ENCODE measurements around the gene ST7. TPM values are rescaled to one million over a fixed set of nuclear protein-coding genes. Genes with fewer than 3 reads are reported as not detected.

The ST7 gene
- total RNA-seq, 1 experiment from 2014 or later, result 38.2 TPM

DNA sequence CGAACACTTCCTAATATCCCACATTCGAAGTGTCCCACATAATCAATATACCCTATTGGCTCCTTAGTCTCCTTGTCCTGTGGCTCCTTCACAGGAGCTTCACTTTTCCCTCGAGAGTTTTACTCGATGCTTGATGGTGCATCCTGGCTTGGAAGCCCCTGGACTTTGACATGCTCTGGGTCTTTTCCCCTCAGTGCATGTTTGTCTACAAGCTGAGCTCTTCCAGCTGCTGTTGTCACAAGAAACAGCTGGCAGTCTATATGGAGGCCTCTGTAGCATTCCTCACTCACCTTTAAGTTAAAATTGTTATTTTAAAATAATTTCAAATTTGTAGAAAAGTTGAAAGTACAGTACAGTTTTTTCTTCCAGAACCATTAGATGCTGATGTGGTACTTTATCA, 27.1 kb downstream of the ST7 start:
- no peak overlapping the region for H3K27ac Mint-ChIP-seq (ENCODE audit: unreplicated experiment)
- no peak overlapping the region for H3K4me3 ChIP-seq (ENCODE audit: low read depth, low read length)
- no peak for TF ChIP-seq CTCF (IDR thresholded peaks at IDR 0.05; ENCODE audit: insufficient read depth in 1 of 2, low read depth in 1 of 2, low read length in 1 of 2, severe bottlenecking in 1 of 2, unreplicated experiment in 1 of 2)
- no peaks in the 10 kb centered on the region for H3K36me3 Mint-ChIP-seq (ENCODE audit: insufficient read depth, unreplicated experiment)
- CTCF ChIA-PET, result no interaction called here
- no peaks in the 10 kb centered on the region for H3K9me3 ChIP-seq
- intact Hi-C loops (cut with micrococcal nuclease; ENCODE audit: unreplicated experiment), result no loop called here
- no peaks in the 10 kb centered on the region for H3K4me1 Mint-ChIP-seq (ENCODE audit: low read depth, unreplicated experiment)
- DNase-seq, result no peak
- no peaks in the 10 kb centered on the region for H3K27me3 Mint-ChIP-seq (ENCODE audit: insufficient read depth, unreplicated experiment)
- BruUV-seq (replicated peaks), result no TSS peak
- no peak overlapping the region for H3K4me3 Mint-ChIP-seq (ENCODE audit: unreplicated experiment)
- peaks cover 3% of the 10 kb centered on the region; the same call in 1 of the 2 replicates for H3K4me1 ChIP-seq
- H3K9me3 Mint-ChIP-seq (ENCODE audit: unreplicated experiment), result no peaks in the 10 kb centered on the region
- no peaks in the 10 kb centered on the region for H3K27me3 ChIP-seq (replicated peaks; ENCODE audit: control insufficient read depth, insufficient read depth, low read length)
- no peaks in the 10 kb centered on the region for H3K36me3 ChIP-seq (ENCODE audit: control insufficient read depth, insufficient read depth, low read length)
- POLR2A ChIA-PET, result no interaction called here

GRCh38 chr7:116981939-116982338, 28.6 kb downstream of the ST7 start:
- Mint-ChIP-seq H3K27ac (ENCODE audit: unreplicated experiment) (no peak overlapping the region), H3K4me1 (ENCODE audit: low read depth, unreplicated experiment) (no peaks in the 10 kb centered on the region), H3K36me3 (ENCODE audit: insufficient read depth, unreplicated experiment) (no peaks in the 10 kb centered on the region), H3K4me3 (ENCODE audit: unreplicated experiment) (no peak overlapping the region), H3K9me3 (ENCODE audit: unreplicated experiment) (no peaks in the 10 kb centered on the region), H3K27me3 (ENCODE audit: insufficient read depth, unreplicated experiment) (no peaks in the 10 kb centered on the region)
- peaks cover 3% of the 10 kb centered on the region; the same call in 1 of the 2 replicates for H3K4me1 ChIP-seq
- no peak for DNase-seq
- no peaks in the 10 kb centered on the region for H3K27me3 ChIP-seq (replicated peaks; ENCODE audit: control insufficient read depth, insufficient read depth, low read length)
- intact Hi-C loops (cut with micrococcal nuclease; ENCODE audit: unreplicated experiment), result no loop called here
- H3K4me3 ChIP-seq (ENCODE audit: low read depth, low read length), result no peak overlapping the region
- POLR2A ChIA-PET, result no interaction called here
- CTCF ChIA-PET, result no interaction called here
- no TSS peak for BruUV-seq (replicated peaks)
- H3K9me3 ChIP-seq, result no peaks in the 10 kb centered on the region
- no peak for TF ChIP-seq CTCF (IDR thresholded peaks at IDR 0.05; ENCODE audit: insufficient read depth in 1 of 2, low read depth in 1 of 2, low read length in 1 of 2, severe bottlenecking in 1 of 2, unreplicated experiment in 1 of 2)
- no peaks in the 10 kb centered on the region for H3K36me3 ChIP-seq (ENCODE audit: control insufficient read depth, insufficient read depth, low read length)

DNA sequence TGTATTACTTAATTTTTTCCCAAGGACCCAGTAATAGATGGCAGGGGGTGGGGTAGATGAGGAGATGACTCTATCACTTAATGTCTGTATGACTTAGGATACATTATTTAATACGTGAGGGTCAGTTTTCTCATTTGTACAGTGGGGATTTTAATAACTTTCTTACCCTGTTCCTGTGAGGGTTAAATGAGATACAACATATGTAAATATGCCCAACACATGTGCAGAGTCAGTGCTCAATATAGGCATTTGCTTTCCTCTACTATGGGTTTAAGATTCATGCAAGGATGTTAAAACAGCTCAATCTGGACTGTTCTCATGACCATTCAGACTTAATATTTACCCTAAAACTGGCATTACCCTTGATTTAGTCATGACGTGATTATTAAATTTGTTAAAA, 31.2 kb downstream of the ST7 start:
- ChIA-PET CTCF (interaction anchor here (0.6 to 2.5 kb wide), 4 partner anchors 87 to 149 kb away, joined by 3 to 20 read pairs (median 4); no protein-coding TSS in a partner anchor), POLR2A (no interaction called here)
- DNase-seq, result no peak
- BruUV-seq (replicated peaks), result no TSS peak
- intact Hi-C loops (cut with micrococcal nuclease; ENCODE audit: unreplicated experiment), result no loop called here
- Histone ChIP-seq H3K9me3 (no peaks in the 10 kb centered on the region), H3K4me3 (ENCODE audit: low read depth, low read length) (no peak overlapping the region), H3K4me1 (peaks cover 3% of the 10 kb centered on the region; the same call in 1 of the 2 replicates), H3K36me3 (ENCODE audit: control insufficient read depth, insufficient read depth, low read length) (no peaks in the 10 kb centered on the region), H3K27me3 (replicated peaks; ENCODE audit: control insufficient read depth, insufficient read depth, low read length) (no peaks in the 10 kb centered on the region)
- Mint-ChIP-seq H3K36me3 (ENCODE audit: insufficient read depth, unreplicated experiment) (no peaks in the 10 kb centered on the region), H3K4me1 (ENCODE audit: low read depth, unreplicated experiment) (no peaks in the 10 kb centered on the region), H3K27me3 (ENCODE audit: insufficient read depth, unreplicated experiment) (no peaks in the 10 kb centered on the region), H3K4me3 (ENCODE audit: unreplicated experiment) (no peak overlapping the region), H3K9me3 (ENCODE audit: unreplicated experiment) (no peaks in the 10 kb centered on the region), H3K27ac (ENCODE audit: unreplicated experiment) (no peak overlapping the region)
- TF ChIP-seq CTCF (IDR thresholded peaks at IDR 0.05; ENCODE audit: insufficient read depth in 1 of 2, low read depth in 1 of 2, low read length in 1 of 2, severe bottlenecking in 1 of 2, unreplicated experiment in 1 of 2), result no peak
